Gastrocnemius medialis (tissue), 4 donors: ENCODE measurements around the gene DMXL1.

ENCODE experiments used
- CTCF ChIP-seq, 5 experiments: fragments of 450-650 bp in 3 of 5; fragments of 200-600 bp in 2 of 5; sonication (generic) in 2 of 5; IDR thresholded peaks in 4 of 5; conservative IDR thresholded peaks in 1 of 5; 1 replicate in 4 of 5; 2 replicates in 1 of 5; pipeline ENCODE4 v1.5.1; 2016 to 2019; ENCODE audit warnings: antibody characterized with exemption in 5 of 5, mild to moderate bottlenecking in 3 of 5, moderate library complexity in 3 of 5
- POLR2A ChIP-seq, 2 donors: fragments of 450-650 bp; IDR thresholded peaks; one replicate each; pipeline ENCODE4 v1.6.1; 2017; ENCODE audit warnings: antibody characterized with exemption in 2 of 2, mild to moderate bottlenecking in 2 of 2, moderate library complexity in 2 of 2

GRCh38 chr5:119267958-119268386 lies 197.1 kb downstream of the DMXL1 start:
- TF ChIP-seq CTCF (IDR thresholded peaks at IDR 0.05 in 4 of 5, conservative IDR thresholded peaks at IDR 0.05 in 1 of 5) (peak in 3 of 5 experiments; percentile 21 to 56 (median 55)), POLR2A (IDR thresholded peaks at IDR 0.05) (no peak)
